HG03571 (cell line): ENCODE measurements around the gene COG2.

ENCODE experiments used
- ATAC-seq: cut with Tn5 transposase; IDR thresholded peaks from one replicate; pipeline ENCODE4 v1.9.1; 2021; ENCODE audit not compliant: unreplicated experiment

COG2 gene

GRCh38 chr1:230700132-230700531 lies 57.9 kb downstream of the COG2 start:
- no peak for ATAC-seq

GRCh38 chr1:230701434-230701833 lies 59.2 kb downstream of the COG2 start:
- no peak for ATAC-seq

- no peak for ATAC-seq
These were observed 59.9 kb downstream of the COG2 start for GRCh38 chr1:230701895-230702768.

- ATAC-seq: no peak
These were observed 60.8 kb downstream of the COG2 start for GRCh38 chr1:230702934-230703678.

GRCh38 chr1:230703679-230704385 lies 61.6 kb downstream of the COG2 start:
- no peak for ATAC-seq

- no peak for ATAC-seq
These were observed 62.5 kb downstream of the COG2 start for GRCh38 chr1:230704830-230705229.

- ATAC-seq: no peak
These were observed 63.2 kb downstream of the COG2 start for GRCh38 chr1:230705289-230706019.

GRCh38 chr1:230706020-230706699 lies 63.9 kb downstream of the COG2 start:
- no peak for ATAC-seq

GRCh38 chr1:230706887-230707731 lies 64.8 kb downstream of the COG2 start:
- no peak for ATAC-seq

- no peak for ATAC-seq
These were observed 65.7 kb downstream of the COG2 start for GRCh38 chr1:230707732-230708630.

GRCh38 chr1:230708631-230709580 lies 66.6 kb downstream of the COG2 start:
- no peak for ATAC-seq

- ATAC-seq: no peak
These were observed 67.6 kb downstream of the COG2 start for GRCh38 chr1:230709619-230710542.

- no peak for ATAC-seq
These were observed 68.2 kb downstream of the COG2 start for GRCh38 chr1:230710543-230710904.

- ATAC-seq: no peak
These were observed 69.0 kb downstream of the COG2 start for GRCh38 chr1:230711245-230711644.

GRCh38 chr1:230712470-230712942 lies 70.2 kb downstream of the COG2 start:
- ATAC-seq: no peak

GRCh38 chr1:230713138-230713537 lies 70.9 kb downstream of the COG2 start:
- no peak for ATAC-seq
